ENCODE data around the gene SCGB3A2. TPM values are rescaled to one million over a fixed set of nuclear protein-coding genes. Genes with fewer than 3 reads are reported as not detected.
"Not testable (repeated sequence)": the region's sequence is repeated elsewhere in the genome, so short reads cannot be mapped to it uniquely, and the experiment has no call there.

Gene SCGB3A2
- total and polyA plus RNA-seq, 2 of the 8 experiments (the other 6 are each of a cell fraction or from before 2014, with no cell fraction given), result 47.1 to 63.6 TPM

- not testable (repeated sequence) for H4K91ac ChIP-seq (replicated peaks; ENCODE audit: insufficient read length, low read length); H2BK15ac ChIP-seq (ENCODE audit: low read length); H3K27me3 ChIP-seq (replicated peaks in 1 of 4; ENCODE audit: control insufficient read depth in 3 of 4, extremely low read depth in 1 of 4, insufficient read depth in 3 of 4, low read length in 3 of 4); H2BK12ac ChIP-seq (ENCODE audit: low read depth, low read length); FAIRE-seq; H3K79me1 ChIP-seq (ENCODE audit: low read depth, low read length); H3K23me2 ChIP-seq (ENCODE audit: low read depth, low read length); H2BK20ac ChIP-seq (ENCODE audit: low read length); H4K20me1 ChIP-seq (replicated peaks in 1 of 2; ENCODE audit: control insufficient read depth in 1 of 2, insufficient read depth in 2 of 2, low read length in 2 of 2); H3K4ac ChIP-seq (replicated peaks; ENCODE audit: insufficient read length, low read depth, low read length); H2AFZ ChIP-seq (ENCODE audit: low read length); H3K9me3 ChIP-seq (ENCODE audit: insufficient read depth in 2 of 2, low read depth in 1 of 2, low read length in 1 of 2); DNase-seq (ENCODE audit: low read depth in 1 of 2, low spot score in 2 of 2); H2AK5ac ChIP-seq (ENCODE audit: low read depth, low read length); H3K14ac ChIP-seq (ENCODE audit: insufficient read length); H3K23ac ChIP-seq (ENCODE audit: insufficient read length); H4K8ac ChIP-seq (ENCODE audit: extremely low read depth, insufficient read depth, low read length); H3K56ac ChIP-seq (replicated peaks; ENCODE audit: insufficient read length, low read depth, low read length)
- H3K4me2 ChIP-seq (ENCODE audit: insufficient read depth in 1 of 2, low read depth in 2 of 2, low read length in 2 of 2), result peak overlapping the region; percentile 58 to 91
- H3K18ac ChIP-seq (ENCODE audit: extremely low read depth, low read length), result peak overlapping the region; percentile 96
- H3K4me1 ChIP-seq (replicated peaks in 1 of 4; ENCODE audit: control insufficient read depth in 3 of 4, insufficient read depth in 4 of 4, low read length in 3 of 4), result peaks cover 16 to 27% (median 22%) of the 10 kb centered on the region in 4 experiments
- peak overlapping the region; percentile 83 to 96 (median 89) for H3K4me3 ChIP-seq (ENCODE audit: extremely low read depth in 1 of 4, insufficient read depth in 2 of 4, low read depth in 3 of 4, low read length in 4 of 4)
- peak overlapping the region; percentile 55 for H2BK120ac ChIP-seq (replicated peaks; ENCODE audit: low read depth, low read length)
- peaks cover 18 to 62% of the 10 kb centered on the region in 2 experiments; a peak in 3 of 4 replicates for H3K79me2 ChIP-seq (ENCODE audit: control insufficient read depth in 1 of 2, insufficient read depth in 2 of 2, low read length in 2 of 2)
- peaks cover 2 to 44% (median 17%) of the 10 kb centered on the region in 4 experiments; a peak in 5 of 8 replicates for H3K36me3 ChIP-seq (ENCODE audit: control insufficient read depth in 2 of 4, insufficient read depth in 4 of 4, low read length in 3 of 4)
- POLR2A ChIA-PET (ENCODE audit: partially characterized antibody), result interaction anchor here (0.6 to 26.7 kb wide), 11 partner anchors 12 to 307 kb away, joined by 3 to 730 read pairs (median 3); partner anchors contain the start of gene SCGB3A2
- CTCF ChIA-PET (ENCODE audit: partially characterized antibody), result interaction anchor here (1.1 kb wide), 1 partner anchor 8 kb away, joined by 3 read pairs; no protein-coding TSS in a partner anchor
- peak overlapping the region; percentile 67 for H4K5ac ChIP-seq (ENCODE audit: insufficient read length, low read depth, low read length)
- H3K9ac ChIP-seq (replicated peaks in 1 of 4; ENCODE audit: extremely low read depth in 1 of 4, low read depth in 3 of 4, low read length in 3 of 4), result peak overlapping the region; percentile 77 to 97 (median 88)
- WGBS, 2 experiments (ENCODE audit: extremely low coverage in 1 of 2, insufficient coverage in 1 of 2, insufficient read length in 1 of 2, insufficient replicate concordance in 2 of 2, low coverage in 1 of 2, low lambda C conversion rate in 2 of 2, missing lambda C conversion rate in 1 of 2), result 12% methylated on average over 18 of the region's 18 CpGs; no CpG with 5 or more reads in 1 of the 2 experiments
- TF ChIP-seq POLR2A (IDR thresholded peaks at IDR 0.05; ENCODE audit: control extremely low read depth in 1 of 2, low read depth in 2 of 2, low read length in 2 of 2), result peak; percentile 16 to 52
- TF ChIP-seq CHD1 (IDR thresholded peaks at IDR 0.05; ENCODE audit: low read depth, low read length), result peak; percentile 68; the same call in 1 of the 2 replicates
- TF ChIP-seq TAF7 (optimal IDR thresholded peaks at IDR 0.05; ENCODE audit: borderline replicate concordance, low read depth, low read length), result peak; percentile 57
- TF ChIP-seq POLR2AphosphoS5 (IDR thresholded peaks at IDR 0.05; ENCODE audit: low read depth, low read length), result peak; percentile 83
- peak overlapping the region; percentile 87 for H3K27ac ChIP-seq (ENCODE audit: low read depth, low read length)
- peak overlapping the region; percentile 83 for H2BK5ac ChIP-seq (ENCODE audit: low read depth, low read length)
Measured at GRCh38 chr5:147871980-147872549, 6.4 kb upstream of the SCGB3A2 start.
